Measurements from ENCODE around the gene QKI. TPM values are rescaled to one million over a fixed set of nuclear protein-coding genes. Genes with fewer than 3 reads are reported as not detected.
"Not testable (repeated sequence)": the region's sequence is repeated elsewhere in the genome, so short reads cannot be mapped to it uniquely, and the experiment has no call there.

Gene QKI
- total RNA-seq: 45.2 TPM

DNA sequence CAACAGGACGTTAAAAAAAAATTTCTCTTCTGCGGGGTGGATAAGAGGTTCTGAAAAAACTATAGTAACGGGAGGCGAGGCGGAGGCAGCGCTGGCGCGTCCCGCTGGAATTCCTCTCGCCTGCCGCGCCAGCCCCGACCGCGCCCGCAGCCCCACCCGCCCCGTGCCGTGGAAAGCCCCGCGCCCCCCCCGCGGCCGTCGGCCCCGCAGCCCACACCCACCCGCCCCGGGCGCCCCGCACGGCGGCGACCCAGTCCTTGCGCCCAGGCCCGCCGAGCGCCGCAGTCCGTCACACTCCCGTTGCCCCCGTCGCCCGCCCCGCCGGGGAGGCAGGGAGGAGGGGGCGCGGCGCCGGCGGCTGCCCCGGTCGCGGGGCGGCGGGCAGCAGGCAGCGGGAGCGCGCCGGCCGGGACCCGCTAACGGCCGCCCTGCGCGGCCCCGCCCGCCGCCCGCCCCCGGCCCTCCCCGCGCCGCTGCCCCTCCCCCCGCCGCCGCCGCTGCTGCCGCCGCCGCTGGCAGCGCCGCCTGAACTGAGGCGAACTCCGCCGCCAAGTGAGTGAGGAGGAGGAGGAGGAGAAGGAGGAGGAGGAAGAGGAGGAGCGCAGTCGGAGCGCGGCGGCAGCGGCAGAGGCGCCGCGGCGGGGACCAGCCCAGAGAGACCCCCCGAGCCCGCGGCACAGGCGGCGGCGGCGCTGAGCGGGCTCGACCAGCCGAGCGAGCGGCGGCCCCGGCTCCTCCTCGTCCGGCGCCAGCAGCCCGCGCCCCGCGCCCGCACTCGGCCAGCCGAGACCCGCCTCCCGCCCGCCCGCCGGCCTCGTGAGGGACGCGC lies at the start of gene QKI:
Gene QKI (plus strand): TSS at position 602 of the 829 bp plus-strand sequence. CDS start 476 bp downstream, outside the sequence.
- ATAC-seq (peak; percentile 64), DNase-seq (ENCODE audit: low spot score) (peak; percentile 91)

DNA sequence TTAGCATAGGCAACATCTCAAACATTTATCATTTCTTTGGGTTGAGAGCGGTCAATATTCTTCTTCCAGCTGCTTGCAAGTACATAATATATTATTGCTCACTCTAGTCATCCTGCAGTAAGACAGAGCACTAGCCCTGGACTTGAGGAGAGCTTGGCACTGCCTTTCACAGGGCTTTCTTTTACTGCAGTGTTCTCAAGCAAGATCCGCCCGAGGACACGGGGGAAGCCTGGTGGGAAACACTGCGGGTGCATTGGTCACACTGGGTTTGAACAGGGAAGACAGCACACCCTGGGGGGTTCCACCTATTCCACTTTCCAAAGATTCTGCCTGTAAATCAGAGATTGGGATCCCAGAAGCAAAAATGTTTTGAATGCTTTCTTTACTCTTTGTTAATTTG lies 48.2 kb upstream of the QKI start:
- ATAC-seq (no peak), DNase-seq (ENCODE audit: low spot score) (no peak)

DNA sequence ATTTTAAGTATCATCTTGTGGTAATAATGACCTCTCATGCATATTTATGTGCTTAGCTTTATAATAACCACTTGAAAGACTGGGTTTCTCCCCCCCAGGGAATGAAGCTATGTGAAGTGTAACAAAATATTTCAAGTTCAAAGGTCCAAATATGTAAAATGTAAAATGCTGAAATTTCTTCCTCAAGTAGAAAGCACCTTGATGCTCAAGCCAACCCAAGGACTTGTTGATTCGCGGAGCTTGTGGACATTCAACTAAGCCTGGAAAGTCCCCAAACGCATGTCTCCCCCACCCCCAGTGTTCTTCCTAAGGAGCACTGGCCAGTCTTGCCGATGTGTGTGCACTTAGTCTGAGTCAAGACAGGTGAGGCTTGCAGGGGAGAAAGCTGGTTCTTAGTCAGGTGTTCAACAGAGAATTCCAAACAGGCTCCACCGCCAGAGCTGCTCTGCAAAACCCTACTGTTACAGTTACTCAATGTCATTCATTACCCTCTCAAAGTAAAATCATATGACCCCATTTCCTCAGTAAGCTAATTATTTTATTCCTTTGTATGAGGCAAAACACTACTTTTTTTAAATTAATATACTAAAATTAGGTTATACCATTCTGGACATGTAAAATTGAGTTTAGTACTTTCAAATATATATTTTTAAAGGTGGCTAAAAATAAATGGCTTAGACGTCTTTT lies 46.9 kb upstream of the QKI start:
- ATAC-seq (no peak), DNase-seq (ENCODE audit: low spot score) (no peak)

DNA sequence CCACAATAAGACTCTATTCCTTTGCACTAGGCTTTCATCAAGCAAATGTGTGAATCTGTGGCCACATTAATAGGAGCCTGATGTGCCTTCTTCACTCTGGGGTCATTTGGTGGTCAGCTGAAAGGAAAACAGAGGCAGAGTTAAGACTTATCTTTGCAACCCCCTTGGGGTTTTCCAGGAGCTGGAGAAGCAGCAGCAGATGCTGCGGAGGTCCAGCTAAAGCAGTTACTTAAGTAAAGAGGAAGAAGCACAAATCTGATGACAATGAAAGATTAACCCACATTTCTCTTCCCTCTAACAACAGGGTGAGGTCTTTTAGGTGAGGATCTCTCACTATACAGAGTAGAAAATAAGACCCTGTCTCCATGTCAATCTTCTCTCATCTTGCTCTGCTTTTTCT lies 45.4 kb upstream of the QKI start:
- ATAC-seq: no peak
- no peak for DNase-seq (ENCODE audit: low spot score)

DNA sequence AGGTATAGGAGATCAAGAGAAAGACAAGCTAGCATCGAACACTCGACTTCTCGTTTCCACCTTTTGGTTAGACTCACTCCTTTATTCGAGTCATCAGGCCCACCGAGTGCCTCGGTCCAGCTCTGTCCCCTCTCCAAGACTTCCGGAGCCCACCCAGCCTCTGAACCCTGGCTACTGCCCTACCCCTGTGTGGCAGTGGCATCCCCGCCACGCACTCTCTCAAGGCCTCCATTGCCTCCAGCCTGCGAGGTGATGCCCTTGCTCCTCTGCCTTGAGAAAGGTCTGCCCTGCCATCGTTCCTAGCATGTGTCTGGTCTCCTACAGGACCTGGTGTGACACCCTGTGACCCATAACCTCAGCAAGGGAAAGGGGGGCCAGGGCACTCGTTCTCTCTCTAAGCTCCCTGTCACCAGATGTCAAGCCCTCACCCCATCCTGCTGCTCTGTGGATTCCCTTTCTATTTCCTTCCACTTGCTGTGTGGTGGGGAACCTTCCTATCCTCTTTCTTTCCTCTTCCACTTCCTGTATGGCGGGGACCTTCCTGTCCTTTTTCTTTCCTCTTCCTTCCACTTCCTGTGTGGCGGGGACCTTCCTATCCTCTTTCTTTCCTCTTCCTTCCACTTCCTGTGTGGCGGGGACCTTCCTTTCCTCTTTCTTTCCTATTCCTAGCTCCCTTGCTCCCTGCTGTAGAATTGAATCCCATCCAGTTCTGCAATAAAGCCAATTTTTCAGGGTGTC lies 44.7 kb upstream of the QKI start:
- ATAC-seq: no peak
- no peak for DNase-seq (ENCODE audit: low spot score)

DNA sequence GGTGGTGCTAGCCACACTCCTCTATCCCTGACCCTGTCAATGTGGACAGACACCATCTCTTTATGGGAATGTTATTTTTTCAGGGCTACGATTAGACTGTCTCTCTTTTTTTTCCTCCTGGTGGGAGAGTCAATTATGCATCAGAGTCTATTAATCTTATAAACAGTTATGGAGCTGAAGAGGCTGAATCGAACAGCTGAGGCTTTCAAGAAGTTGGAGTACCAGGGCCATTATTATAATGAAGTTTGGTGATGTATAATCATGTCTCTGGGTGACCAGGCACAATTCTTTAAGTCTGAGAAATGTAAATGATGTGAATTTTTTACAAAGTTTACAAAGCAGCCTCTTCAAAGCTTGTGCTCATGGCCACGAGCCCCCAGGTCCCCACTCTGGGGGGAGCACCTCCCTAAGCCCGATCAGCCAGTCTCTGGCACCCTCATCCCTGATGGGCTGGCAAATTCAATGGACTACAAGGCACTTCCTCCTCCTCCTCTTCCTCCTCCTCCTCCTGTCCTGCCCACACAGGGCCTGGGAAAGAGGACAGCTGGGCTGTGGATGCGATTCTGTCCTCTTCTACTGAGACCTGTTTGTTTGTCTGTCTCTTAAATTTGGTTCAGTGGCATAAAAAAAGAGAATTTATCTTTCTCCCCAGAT lies 43.9 kb upstream of the QKI start:
- ATAC-seq (no peak), DNase-seq (ENCODE audit: low spot score) (no peak)

DNA sequence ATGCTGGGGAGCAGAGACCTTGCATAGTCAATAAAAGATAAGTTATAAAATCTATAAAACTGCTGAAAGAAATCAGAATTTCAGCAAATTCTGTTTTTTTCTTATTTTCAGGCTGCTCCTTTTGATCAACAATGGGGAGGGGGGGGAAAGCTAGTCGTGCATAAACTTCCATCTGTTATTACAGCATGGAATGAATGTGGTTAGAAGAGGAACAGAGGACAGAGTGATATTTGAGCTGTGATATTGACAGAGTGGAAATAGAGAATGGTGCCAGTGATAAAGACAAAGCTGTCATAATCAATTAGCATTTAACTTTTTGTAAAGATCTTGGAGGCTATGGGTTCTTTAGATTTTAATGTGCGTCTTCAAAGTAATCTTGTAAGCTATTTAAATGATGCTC lies 43.4 kb upstream of the QKI start:
- ATAC-seq: no peak

DNA sequence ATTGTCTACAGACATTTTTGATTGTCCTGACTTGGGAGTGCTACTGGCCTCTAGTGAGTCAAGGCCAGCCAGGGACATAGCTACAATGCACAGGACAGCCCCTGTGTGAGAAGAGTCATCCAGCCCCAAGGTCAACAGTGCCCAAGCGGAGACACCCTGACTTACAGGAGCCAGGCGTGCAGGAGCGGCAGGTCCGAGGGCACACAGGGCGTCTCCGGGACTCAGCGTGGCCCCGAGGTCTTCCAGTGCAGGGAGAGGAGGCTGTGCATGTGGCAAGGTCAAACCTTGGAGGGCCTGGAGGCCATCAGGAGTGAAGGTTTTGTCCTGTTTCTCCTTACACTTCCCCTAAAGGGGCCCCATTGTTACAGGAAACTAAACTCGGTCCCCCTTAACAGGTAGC lies 41.3 kb upstream of the QKI start:
- no peak for ATAC-seq
- DNase-seq (ENCODE audit: low spot score): no peak

More for the DNA sequence above, 43.4 kb upstream of the QKI start:
- DNase-seq (ENCODE audit: low spot score): no peak

DNA sequence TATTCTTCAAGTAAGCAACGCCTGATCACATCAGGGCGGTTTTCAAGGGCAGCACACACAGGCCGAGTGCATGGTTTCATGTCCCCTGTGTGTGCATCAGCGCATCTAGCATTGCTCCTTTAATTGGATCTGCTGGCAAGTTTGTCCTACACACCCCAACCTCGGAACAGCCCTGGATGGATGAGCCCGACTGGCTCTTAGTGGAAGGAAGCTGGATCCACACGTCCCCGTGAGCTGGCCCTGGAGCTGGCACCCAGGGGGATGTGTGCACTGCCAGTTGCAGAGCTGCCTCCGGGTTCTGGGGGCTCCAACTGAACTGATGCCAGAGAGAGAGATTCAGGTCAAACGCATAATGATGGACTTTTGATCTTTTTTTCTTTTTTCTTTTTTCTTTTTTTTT lies 39.2 kb upstream of the QKI start:
- no peak for ATAC-seq
- no peak for DNase-seq (ENCODE audit: low spot score)

DNA sequence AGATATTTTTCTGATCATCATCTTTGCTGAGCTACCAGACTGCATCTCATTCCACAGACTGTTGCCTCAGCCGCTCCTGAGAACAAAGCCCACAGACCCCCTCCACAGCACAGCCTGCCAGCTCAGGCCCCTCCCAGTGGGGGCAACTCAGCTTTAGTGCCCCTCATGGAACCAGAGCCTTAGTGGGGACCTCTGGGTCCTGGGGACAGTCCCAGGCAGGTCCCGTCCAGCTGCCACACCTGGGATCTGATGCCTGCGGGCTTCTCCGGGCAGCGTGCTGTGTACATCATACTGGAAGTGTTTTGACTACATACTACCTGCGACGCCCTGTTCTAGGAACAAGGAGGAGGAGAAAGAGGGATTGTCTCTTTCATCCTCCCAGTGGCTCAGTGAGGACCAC lies 38.3 kb upstream of the QKI start:
- no peak for DNase-seq (ENCODE audit: low spot score)
- no peak for ATAC-seq

DNA sequence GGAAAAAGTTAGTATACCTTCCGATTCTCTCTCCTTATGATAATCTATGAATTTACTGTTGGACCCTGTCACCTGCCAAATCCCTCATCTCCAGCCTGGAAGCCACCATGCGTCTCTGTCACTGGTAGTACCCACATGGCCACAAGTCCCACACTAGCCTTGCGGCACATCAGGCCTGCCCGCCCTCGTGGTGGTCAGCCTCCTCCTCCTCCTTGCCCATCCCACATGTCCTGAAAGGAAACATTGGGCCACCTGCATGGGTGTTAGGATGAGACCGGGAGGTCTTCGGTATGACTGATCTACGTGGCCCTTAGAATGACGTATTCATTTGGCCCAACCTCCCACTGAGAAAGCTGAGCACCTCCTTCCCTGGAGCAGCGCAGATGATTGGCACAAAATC lies 37.0 kb upstream of the QKI start:
- DNase-seq (ENCODE audit: low spot score) (no peak), ATAC-seq (no peak)

DNA sequence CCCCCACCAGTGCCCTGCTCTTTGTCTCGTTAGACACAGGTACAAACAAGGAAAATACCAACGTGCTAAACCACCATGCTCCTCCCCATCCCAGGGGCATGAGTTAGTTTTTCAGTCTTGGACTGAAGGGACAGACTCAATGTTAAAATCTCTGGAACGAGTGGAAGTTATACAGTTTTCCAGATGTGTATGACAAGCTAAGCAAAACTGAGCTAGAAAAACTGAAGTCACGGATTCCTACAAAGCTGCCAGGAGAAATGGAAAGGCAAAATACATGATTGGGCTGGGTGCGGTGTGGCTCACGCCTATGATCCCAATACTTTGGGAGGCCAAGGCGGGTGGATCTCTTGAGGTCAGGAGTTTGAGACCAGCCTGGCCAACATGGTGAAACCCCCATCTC lies 34.3 kb upstream of the QKI start:
- ATAC-seq (no peak), DNase-seq (ENCODE audit: low spot score) (no peak)

DNA sequence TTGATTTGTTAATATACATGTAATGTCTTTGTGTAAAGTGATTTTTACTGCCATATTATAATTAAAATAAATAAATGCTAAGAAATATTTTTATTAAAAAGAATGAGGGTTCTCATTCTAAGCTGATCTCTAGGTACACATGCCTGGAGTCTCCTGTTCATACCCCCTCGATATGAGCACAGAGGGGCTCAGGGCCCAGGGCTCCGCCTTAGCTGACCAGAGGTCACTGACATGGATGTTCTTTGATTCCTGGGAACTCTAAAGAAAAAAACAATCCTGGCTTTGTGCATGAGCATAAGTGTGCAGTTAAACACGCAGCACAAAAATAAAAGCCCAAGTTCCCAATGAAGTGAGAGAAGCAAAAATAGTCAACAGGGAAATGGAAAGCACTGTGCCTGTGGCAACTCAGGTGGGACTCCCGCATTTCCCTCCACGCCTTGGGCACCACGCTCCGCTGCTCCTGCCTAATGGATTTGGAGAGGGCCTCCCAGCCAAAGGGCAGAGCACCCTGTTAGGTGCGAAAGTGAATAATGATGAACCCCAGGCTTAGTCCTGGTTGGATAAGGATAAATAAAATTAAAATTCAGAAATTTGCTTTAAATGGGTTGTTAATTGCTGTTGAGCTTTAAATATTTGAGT lies 33.3 kb upstream of the QKI start:
- no peak for DNase-seq (ENCODE audit: low spot score)
- ATAC-seq: no peak

DNA sequence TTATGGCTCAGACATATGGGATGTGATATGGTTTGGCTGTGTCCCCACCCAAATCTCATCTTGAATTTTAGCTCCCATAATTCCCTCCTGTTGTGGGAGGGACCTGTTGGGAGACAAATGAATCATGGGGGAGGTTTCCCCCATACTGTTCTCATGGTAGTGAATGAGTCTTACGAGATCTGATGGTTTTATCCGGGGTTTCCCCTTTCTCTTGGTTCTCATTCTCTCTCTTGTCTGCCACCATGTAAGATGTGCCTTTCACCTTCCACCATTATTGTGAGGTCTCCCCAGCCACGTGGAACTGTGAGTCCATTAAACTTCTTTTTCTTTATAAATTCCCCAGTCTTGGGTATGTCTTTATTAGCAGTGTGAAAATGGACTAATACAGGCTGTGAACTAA lies 31.1 kb upstream of the QKI start:
- DNase-seq (ENCODE audit: low spot score); ATAC-seq: not testable (repeated sequence)

DNA sequence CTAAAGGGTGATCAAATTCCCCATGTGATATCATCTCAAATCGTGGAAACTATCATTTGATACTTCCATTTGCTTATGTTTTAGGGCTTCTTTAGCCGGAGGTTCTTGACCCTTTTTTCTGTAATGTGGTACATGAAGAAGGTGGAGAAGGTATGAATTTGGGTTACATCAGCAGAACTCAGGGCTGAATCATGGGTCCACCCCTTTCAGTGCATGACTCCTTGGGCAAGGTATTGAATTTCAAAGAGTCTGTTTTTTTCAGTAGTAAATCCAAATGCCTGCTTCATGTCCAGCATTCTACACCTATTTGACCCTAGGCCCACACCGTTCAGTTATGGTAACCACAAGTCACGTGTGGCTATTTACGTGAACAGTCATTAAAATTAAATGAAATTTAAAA lies 30.6 kb upstream of the QKI start:
- ATAC-seq (no peak), DNase-seq (ENCODE audit: low spot score) (no peak)

DNA sequence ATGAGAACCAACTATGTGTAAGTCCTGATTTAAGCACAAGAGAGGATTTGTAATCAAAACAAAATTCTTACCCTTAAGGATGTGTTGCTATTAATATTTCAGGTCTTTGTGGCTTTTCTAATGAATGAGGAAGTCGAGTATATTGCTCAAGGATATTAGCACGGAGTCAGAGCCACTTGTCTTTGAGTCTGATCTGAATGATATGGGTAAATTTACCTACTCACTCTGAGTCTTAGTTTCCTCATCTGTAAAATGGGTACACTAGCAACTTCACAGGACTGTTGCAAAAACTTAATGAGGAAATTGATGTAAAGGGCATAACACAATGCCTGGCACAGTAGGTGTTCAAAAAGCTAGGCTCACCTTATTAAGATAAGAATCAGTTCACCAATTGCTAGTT lies 30.0 kb upstream of the QKI start:
- DNase-seq (ENCODE audit: low spot score) (no peak), ATAC-seq (no peak)

DNA sequence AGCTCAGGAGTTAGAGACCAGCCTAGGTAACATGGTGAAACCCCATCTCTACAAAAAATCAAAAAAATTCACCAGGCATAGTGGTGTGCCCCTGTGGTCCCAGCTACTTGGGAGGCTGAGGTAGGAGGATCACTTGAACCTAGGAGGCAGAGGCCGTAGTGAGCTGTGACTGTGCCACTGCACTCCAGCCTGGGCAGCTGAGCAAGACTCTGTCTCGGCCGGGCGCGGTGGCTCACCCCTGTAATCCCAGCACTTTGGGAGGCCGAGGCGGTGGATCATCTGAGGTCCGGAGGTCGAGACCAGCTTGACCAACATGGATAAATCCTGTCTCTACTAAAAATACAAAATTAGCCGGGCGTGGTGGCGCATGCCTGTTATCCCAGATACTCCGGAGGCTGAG lies 29.0 kb upstream of the QKI start:
- ATAC-seq; DNase-seq (ENCODE audit: low spot score): not testable (repeated sequence)

DNA sequence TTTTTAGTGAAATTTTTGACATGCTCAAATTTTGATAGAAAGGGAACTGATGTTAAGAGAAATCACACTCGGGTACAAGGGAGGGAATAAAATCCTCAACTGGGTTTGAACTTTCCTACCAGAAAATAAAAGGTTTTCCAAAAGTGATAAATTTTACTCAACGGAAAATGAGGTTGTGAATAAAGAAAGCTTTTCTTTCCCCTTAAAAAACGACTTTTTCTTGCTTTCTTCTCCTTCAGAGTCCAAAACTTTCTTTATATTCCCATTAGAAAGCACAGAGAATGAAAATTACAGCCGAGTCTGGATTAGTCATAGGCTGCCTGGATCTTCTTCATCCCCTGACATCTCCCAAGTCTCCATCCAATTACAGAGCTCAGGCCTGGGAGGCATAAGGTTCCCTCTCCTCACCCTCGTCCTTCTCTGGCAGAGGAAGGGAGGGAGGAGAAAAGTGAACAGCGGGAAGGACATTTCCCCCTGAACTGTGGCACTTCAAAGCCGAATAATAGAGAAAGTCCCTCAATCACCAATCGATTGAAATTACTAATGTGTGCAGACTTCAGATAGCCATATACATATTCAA lies 28.1 kb upstream of the QKI start:
- DNase-seq (ENCODE audit: low spot score): no peak
- no peak for ATAC-seq

DNA sequence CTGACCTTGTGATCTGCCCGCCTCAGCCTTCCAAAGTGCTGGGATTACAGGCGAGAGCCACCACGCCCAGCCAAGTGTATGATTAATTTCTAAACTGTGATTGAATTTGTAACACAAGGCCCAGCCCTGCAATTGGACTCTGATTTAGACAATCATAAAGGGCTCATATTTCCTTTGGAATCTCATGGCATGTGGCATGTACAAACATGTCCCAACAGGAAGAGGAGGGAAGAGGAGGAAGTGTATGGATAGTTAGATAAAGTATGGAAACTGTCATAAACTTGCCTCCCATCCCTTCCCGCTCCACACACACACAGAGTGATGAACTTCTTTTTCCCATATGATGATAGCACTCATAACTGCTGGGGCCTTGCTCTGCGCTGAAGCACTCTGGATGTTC lies 27.2 kb upstream of the QKI start:
- ATAC-seq (peak; percentile 34), DNase-seq (ENCODE audit: low spot score) (no peak)

DNA sequence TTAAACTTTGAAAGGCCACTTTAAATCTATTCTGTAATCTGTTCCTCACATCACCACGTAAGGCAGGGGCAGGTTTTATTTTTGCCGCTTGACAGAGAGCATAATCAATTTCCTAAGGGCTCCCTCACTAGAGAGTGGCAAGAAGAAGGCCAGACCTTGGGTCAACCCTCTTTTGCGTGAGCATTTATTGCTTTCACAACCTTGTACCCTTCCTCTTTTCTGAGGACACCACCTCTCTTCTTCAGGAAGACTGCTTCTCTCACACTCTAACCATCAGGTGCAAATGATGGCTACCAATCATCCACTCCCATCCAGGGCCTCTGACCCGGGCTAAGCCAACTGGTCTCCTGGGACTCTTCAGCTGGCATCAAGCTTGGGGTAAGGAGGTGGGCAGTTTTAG lies 25.2 kb upstream of the QKI start:
- DNase-seq (ENCODE audit: low spot score) (no peak), ATAC-seq (no peak)
